ENCODE data around the gene BAZ1A.

BAZ1A gene

DNA sequence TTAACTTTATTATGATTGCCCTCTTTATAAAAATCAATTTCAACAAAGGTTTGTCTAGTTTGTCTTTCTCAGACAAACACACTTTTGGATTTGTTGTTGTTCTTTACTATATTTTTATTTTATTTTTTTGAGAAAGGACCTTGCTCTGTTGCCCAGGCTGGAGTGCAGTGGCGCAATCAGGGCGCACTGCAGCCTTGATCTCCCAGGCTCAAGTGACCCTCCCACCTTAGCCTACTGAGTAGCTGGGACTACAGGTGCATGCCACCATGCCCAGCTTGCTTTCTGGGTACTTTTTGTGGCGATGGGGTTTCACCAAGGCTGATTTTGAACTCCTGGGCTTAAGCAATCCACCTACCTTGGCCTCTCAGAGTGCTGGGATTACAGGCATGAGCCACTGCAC is 96.4 kb downstream of the BAZ1A start:
- TF ChIP-seq CTCF (conservative IDR thresholded peaks at IDR 0.05) = no peak
- no peak overlapping the region for H3K27ac ChIP-seq

DNA sequence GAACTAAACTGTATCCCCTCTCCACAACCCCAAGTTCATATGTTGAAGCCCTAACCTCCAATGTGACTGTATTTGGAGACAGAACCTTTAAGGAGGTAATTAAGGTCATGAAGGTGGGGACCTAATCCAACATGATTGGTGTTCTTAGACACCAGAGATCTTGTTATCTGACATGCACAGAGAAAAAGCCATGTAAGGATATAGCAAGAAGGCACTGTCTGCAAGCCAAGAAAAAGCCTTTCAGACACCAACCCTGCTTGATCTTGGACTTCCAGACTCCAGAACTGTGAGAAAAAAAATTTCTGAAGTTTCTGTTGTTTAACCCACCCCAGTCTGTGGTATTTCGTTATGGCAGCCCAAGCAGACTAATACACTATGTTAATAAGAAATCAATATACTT is 98.5 kb downstream of the BAZ1A start:
- no peak for TF ChIP-seq CTCF (conservative IDR thresholded peaks at IDR 0.05)
- H3K27ac ChIP-seq = no peak overlapping the region

DNA sequence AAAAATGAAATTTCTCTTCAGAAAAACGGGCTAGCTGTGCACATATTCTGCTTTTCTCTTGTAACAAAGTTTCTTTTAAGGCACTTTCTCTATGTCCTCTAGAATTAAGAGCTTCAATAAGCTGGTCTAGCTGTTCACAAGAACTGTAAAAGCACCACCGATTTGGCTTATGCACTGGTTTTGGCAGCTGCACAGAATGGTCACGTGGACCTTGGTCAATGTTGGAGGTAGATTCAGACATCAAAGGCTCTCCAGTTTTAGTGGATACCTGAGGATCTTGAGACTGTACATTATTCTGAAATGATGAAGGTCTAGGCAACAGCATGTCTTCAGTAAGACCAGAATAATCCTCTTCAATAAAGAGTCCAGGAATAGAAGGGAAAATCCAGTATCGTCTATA is 99.2 kb downstream of the BAZ1A start:
- no peak for TF ChIP-seq CTCF (conservative IDR thresholded peaks at IDR 0.05)
- no peak overlapping the region for H3K27ac ChIP-seq

GRCh38 chr14:34775342-34775741 is 99.8 kb downstream of the BAZ1A start:
- no peak for TF ChIP-seq CTCF (conservative IDR thresholded peaks at IDR 0.05)
- no peak overlapping the region for H3K27ac ChIP-seq

DNA sequence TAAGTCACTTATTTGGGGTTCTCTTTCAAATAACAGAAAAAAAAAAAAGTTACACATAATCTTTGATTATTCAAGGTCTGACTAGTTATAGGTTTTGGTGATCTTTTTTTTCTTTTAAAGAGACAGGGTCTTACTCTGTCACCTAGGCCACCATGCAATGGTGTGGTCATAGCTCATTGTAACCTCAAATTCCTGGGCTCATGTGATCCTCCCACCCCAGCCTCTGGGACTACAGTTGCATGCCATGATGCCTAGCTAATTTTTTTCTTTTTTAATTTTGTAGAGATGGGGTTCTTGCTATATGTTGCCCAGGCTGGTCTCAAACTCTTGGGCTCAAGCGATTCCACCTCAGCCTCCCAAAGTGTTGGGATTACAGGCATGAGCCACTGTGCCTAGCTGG is 104.3 kb downstream of the BAZ1A start:
- no peak overlapping the region for H3K27ac ChIP-seq
- TF ChIP-seq CTCF (conservative IDR thresholded peaks at IDR 0.05) = no peak

DNA sequence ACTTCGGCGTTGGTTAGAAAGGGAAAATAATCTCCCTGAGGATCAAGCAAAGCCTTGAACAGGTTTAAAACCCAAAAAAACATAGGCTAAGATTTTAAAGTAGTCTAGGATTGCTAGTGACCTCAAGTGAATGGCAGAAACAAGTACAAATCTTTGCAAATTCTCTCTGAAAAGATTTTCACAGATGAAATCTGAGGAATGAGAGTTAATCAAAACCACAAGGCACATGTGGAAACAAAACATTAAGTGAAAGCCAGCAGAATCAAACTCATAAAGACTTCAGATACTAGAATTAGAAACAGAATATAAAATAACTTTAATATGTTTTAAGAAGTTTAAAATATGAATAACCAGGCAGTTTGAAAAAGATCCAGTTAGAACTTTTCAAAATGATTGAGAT is 108.6 kb downstream of the BAZ1A start:
- no peak overlapping the region for H3K27ac ChIP-seq
- no peak for TF ChIP-seq CTCF (conservative IDR thresholded peaks at IDR 0.05)

- peak; percentile 26; the same call in 1 of the 2 replicates for TF ChIP-seq CTCF (conservative IDR thresholded peaks at IDR 0.05)
- no peak overlapping the region for H3K27ac ChIP-seq
Measured at GRCh38 chr14:34766060-34766459, 109.1 kb downstream of the BAZ1A start.

DNA sequence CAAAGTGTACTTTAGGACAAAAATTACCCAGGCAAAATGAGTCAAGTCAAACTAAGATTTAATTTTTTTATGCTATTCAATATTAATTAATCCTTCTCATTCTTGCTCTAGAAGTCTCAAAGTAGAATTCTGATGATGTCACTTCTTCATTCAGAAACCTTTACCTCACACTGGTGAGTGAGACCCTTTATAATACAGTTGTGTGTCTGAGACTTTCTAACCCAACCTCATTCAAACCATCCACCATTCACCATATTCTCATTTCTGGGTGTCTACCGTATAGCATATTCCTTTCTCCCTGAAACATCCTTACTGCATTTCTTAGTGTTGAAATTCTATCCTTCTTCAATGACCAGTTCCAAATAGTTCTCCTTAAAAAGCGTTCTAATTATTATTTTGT is 119.9 kb downstream of the BAZ1A start:
- H3K27ac ChIP-seq = no peak overlapping the region
- TF ChIP-seq CTCF (conservative IDR thresholded peaks at IDR 0.05) = no peak

All from VCaP (cell line).